Ascending aorta (tissue), 2 donors: ENCODE data around the gene CGREF1. TPM values are rescaled to one million over a fixed set of nuclear protein-coding genes. Genes with fewer than 3 reads are reported as not detected.

ENCODE experiments used
- DNase-seq, 2 donors: peaks; one replicate each; pipeline ENCODE4 v3.0.0-alpha.2; 2019; ENCODE audit warnings: low spot score in 2 of 2
- H3K27ac ChIP-seq, 2 donors: fragments of 200-600 bp; sonication (generic); one replicate each; pipeline ENCODE4 v1.5.1; 2016 to 2017; ENCODE audit warnings: mild to moderate bottlenecking in 1 of 2
- H3K27me3 ChIP-seq: fragments of 200-600 bp; sonication (generic); one replicate; pipeline ENCODE4 v1.5.1; 2017
- H3K36me3 ChIP-seq, 2 donors: fragments of 200-600 bp; sonication (generic); one replicate each; pipeline ENCODE4 v1.5.1; 2016
- H3K4me1 ChIP-seq, 2 donors: fragments of 200-600 bp; sonication (generic); one replicate each; pipeline ENCODE4 v1.5.1; 2016 to 2017; ENCODE audit warnings: mild to moderate bottlenecking in 1 of 2
- H3K4me3 ChIP-seq, 2 donors: fragments of 200-600 bp; sonication (generic); one replicate each; pipeline ENCODE4 v1.5.1; 2016 to 2017; ENCODE audit warnings: mild to moderate bottlenecking in 1 of 2
- H3K9me3 ChIP-seq, 2 donors: fragments of 200-600 bp; sonication (generic); one replicate each; pipeline ENCODE4 v1.5.1; 2016
- intact Hi-C: fragments of 100-400 bp; cut with DNase I; formaldehyde crosslinking; loops from one replicate; pipeline ENCODE4 v1.15.1; 2023
- total RNA-seq: library from RNA; depleted of rRNA; stranded (reverse); fragments of >200 nt; gene quantifications from one replicate; pipeline ENCODE4 v1.1.0, GENCODE V29; 2016
- TF ChIP-seq, protein P1 (sequence below), 3 experiments: fragments of 200-600 bp in 2 of 3; fragments of 450-650 bp in 1 of 3; sonication (generic) in 2 of 3; IDR thresholded peaks; one replicate each; pipeline ENCODE4 v1.5.1; 2016 to 2019; ENCODE audit warnings: antibody characterized with exemption in 3 of 3, mild to moderate bottlenecking in 1 of 3, moderate library complexity in 1 of 3

The CGREF1 gene
- total RNA-seq, 1 donor from 2014 or later = 3.5 TPM

DNA sequence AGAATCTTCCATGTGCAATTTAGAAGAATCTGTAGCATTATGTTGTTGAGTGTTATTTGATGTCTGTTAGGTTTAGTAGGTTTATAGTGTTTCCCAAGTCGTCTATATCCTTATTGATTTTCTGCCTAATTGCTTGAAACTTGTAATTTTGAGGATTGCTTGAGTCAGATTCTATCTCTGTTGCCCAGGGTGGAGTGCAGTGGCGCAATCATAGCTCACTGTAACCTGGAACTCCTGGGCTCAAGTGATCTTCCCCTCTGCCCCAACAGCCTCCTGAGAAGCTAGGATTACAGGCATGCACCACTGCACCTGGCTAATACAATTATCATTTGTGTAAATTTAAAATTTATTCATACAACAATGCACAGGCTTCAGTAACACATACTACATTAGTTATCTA is 26.8 kb upstream of the CGREF1 start:
- no peak overlapping the region for H3K27ac ChIP-seq
- H3K4me3 ChIP-seq = no peak overlapping the region
- no peak for DNase-seq
- intact Hi-C loops = no loop called here
- H3K9me3 ChIP-seq = no peaks in the 10 kb centered on the region
- no peaks in the 10 kb centered on the region for H3K4me1 ChIP-seq
- H3K36me3 ChIP-seq = no peaks in the 10 kb centered on the region
- TF ChIP-seq, protein P1, sequence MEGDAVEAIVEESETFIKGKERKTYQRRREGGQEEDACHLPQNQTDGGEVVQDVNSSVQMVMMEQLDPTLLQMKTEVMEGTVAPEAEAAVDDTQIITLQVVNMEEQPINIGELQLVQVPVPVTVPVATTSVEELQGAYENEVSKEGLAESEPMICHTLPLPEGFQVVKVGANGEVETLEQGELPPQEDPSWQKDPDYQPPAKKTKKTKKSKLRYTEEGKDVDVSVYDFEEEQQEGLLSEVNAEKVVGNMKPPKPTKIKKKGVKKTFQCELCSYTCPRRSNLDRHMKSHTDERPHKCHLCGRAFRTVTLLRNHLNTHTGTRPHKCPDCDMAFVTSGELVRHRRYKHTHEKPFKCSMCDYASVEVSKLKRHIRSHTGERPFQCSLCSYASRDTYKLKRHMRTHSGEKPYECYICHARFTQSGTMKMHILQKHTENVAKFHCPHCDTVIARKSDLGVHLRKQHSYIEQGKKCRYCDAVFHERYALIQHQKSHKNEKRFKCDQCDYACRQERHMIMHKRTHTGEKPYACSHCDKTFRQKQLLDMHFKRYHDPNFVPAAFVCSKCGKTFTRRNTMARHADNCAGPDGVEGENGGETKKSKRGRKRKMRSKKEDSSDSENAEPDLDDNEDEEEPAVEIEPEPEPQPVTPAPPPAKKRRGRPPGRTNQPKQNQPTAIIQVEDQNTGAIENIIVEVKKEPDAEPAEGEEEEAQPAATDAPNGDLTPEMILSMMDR (IDR thresholded peaks at IDR 0.05) = no peak
- no peaks in the 10 kb centered on the region for H3K27me3 ChIP-seq

DNA sequence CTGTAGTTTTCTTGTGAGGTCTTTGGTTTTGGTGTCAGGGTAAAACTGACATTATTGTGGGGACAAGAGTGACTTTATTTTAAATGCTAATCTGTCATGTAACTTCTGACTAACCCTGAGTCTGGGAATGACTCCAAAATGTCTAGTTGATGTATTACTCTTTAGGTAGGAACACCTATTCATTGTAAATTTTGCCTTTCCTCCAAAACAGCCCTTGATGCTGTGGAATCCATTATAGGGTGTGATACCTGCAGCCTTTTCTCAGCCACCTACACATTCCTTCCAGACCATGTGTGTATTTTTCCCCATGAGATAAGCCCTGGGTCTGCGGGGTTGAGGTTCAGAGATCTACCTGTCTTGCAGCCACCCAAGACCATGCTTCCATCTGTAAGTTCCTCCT is 24.4 kb upstream of the CGREF1 start:
- intact Hi-C loops = no loop called here
- Histone ChIP-seq H3K27ac (no peak overlapping the region), H3K36me3 (no peaks in the 10 kb centered on the region), H3K9me3 (no peaks in the 10 kb centered on the region), H3K27me3 (no peaks in the 10 kb centered on the region), H3K4me3 (no peak overlapping the region), H3K4me1 (no peaks in the 10 kb centered on the region)
- DNase-seq = no peak
- TF ChIP-seq, protein P1 (IDR thresholded peaks at IDR 0.05) = no peak

- no peaks in the 10 kb centered on the region for H3K9me3 ChIP-seq
- H3K36me3 ChIP-seq = no peaks in the 10 kb centered on the region
- DNase-seq = no peak
- no peak within 1 kb of the TSS for H3K4me3 ChIP-seq
- no peak within 1 kb of the TSS for H3K27ac ChIP-seq
- intact Hi-C loops = loop anchor here (10.0 kb wide), 1 partner anchor 355 kb away; the partner anchor contains the start of genes FNDC4 and GCKR
- H3K27me3 ChIP-seq = no peaks in the 10 kb centered on the region
- no peaks in the 10 kb centered on the region for H3K4me1 ChIP-seq
- TF ChIP-seq, protein P1 (IDR thresholded peaks at IDR 0.05) = no peak
Measured at GRCh38 chr2:27139310-27139709, 20.4 kb upstream of the CGREF1 start, which contains the start of gene PRR30. PRR30 (minus strand) TSS chr2:27139410; CDS start chr2:27138329, 1,081 bp downstream.

- Histone ChIP-seq H3K4me1 (peaks cover 5 to 6% of the 10 kb centered on the region in 2 donors), H3K9me3 (no peaks in the 10 kb centered on the region), H3K27me3 (no peaks in the 10 kb centered on the region), H3K27ac (no peak overlapping the region), H3K36me3 (no peaks in the 10 kb centered on the region), H3K4me3 (no peak overlapping the region)
- TF ChIP-seq, protein P1 (IDR thresholded peaks at IDR 0.05) = no peak
- intact Hi-C loops = loop anchor here (10.0 kb wide), 1 partner anchor 357 kb away; the partner anchor contains the start of genes FNDC4 and GCKR
- no peak for DNase-seq
Measured at GRCh38 chr2:27138111-27138510, 19.2 kb upstream of the CGREF1 start.

GRCh38 chr2:27137322-27137935 is 18.5 kb upstream of the CGREF1 start:
- TF ChIP-seq, protein P1 (IDR thresholded peaks at IDR 0.05) = no peak
- intact Hi-C loops = loop anchor here (10.0 kb wide), 1 partner anchor 357 kb away; the partner anchor contains the start of genes FNDC4 and GCKR
- Histone ChIP-seq H3K27ac (no peak overlapping the region), H3K9me3 (no peaks in the 10 kb centered on the region), H3K4me1 (peaks cover 5 to 11% of the 10 kb centered on the region in 2 donors), H3K36me3 (peaks cover 0 to under 1% of the 10 kb centered on the region in 2 donors), H3K4me3 (no peak overlapping the region), H3K27me3 (no peaks in the 10 kb centered on the region)
- DNase-seq = no peak
